AG04449 (cell line): ENCODE data around the gene SMIM28.

ENCODE experiments used
- CTCF ChIA-PET: fragments of 350-600 bp; formaldehyde crosslinking; extraction: SDS; loops from one replicate; lab custom pipeline; 2021; ENCODE audit warnings: antibody characterized with exemption; lab: Yijun Ruan, JAX
- POLR2A ChIA-PET: fragments of 400-600, 350-600 bp; formaldehyde crosslinking; extraction: SDS; loops from one replicate; lab custom pipeline; 2020; ENCODE audit warnings: antibody characterized with exemption, inconsistent platforms; lab: Yijun Ruan, JAX
- DNase-seq: peaks from one replicate; pipeline ENCODE4 v3.0.0-alpha.2; 2010; ENCODE audit warnings: low read depth, low spot score
- H3K4me3 ChIP-seq: 2 replicates; pipeline ENCODE4 v1.5.1; 2011; ENCODE audit warnings: low read depth, mild to moderate bottlenecking, control low read depth, low read length
- TF ChIP-seq, protein P1 (sequence below): IDR thresholded peaks from one replicate; pipeline ENCODE4 v1.5.1; 2011; ENCODE audit warnings: mild to moderate bottlenecking, moderate library complexity, low read length, control low read depth, inconsistent platforms; ENCODE audit not compliant: insufficient read depth; ENCODE audit errors: missing control alignments

SMIM28 gene

DNA sequence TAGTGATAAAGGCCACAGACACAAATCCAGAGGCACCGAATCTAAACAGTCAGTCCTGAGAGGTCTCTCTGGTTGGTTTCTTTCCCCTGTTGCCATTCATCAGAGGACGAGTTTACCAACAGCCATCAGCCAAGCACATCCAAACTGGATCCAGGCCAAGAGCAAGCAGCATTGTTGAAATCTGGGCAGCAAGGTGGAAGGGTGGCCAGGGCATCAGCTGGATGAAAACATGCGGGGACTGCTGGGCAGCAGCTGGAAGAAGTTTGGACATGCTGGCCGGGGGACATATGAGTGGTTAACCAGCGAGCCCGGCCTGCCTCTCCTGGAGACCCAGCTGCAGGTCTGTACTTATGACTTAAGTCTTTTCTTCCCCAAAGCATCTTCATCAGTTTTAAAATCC is at the start of gene SMIM28:
Gene SMIM28 (plus strand): TSS at position 62 of the 400 bp plus-strand sequence. CDS start 168 bp downstream, at position 230.
- TF ChIP-seq, protein P1, sequence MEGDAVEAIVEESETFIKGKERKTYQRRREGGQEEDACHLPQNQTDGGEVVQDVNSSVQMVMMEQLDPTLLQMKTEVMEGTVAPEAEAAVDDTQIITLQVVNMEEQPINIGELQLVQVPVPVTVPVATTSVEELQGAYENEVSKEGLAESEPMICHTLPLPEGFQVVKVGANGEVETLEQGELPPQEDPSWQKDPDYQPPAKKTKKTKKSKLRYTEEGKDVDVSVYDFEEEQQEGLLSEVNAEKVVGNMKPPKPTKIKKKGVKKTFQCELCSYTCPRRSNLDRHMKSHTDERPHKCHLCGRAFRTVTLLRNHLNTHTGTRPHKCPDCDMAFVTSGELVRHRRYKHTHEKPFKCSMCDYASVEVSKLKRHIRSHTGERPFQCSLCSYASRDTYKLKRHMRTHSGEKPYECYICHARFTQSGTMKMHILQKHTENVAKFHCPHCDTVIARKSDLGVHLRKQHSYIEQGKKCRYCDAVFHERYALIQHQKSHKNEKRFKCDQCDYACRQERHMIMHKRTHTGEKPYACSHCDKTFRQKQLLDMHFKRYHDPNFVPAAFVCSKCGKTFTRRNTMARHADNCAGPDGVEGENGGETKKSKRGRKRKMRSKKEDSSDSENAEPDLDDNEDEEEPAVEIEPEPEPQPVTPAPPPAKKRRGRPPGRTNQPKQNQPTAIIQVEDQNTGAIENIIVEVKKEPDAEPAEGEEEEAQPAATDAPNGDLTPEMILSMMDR = no peak
- ChIA-PET POLR2A (no interaction called here), CTCF (no interaction called here)
- DNase-seq = no peak
- no peak within 1 kb of the TSS for H3K4me3 ChIP-seq

DNA sequence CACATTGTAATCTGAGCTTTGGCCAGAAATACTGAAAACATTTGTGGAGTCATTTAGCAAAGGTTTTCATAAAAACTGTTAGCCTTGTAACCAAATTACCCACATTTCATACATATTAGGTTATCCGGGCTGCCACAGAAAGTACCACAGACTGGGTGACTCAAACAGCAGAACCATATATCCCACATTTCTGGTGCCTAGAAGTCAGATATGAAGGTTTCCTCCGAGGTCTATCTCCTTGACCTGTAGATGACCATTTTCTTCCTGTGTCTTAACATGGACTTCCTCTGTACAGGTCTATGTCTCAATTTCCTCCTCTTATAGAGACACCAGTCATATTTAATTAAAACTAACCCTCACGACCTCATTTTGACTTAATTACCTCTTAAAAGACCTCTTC is 49.5 kb upstream of the SMIM28 start:
- no peak overlapping the region for H3K4me3 ChIP-seq
- POLR2A ChIA-PET = no interaction called here
- no peak for DNase-seq
- TF ChIP-seq, protein P1 = no peak
- CTCF ChIA-PET = no interaction called here

DNA sequence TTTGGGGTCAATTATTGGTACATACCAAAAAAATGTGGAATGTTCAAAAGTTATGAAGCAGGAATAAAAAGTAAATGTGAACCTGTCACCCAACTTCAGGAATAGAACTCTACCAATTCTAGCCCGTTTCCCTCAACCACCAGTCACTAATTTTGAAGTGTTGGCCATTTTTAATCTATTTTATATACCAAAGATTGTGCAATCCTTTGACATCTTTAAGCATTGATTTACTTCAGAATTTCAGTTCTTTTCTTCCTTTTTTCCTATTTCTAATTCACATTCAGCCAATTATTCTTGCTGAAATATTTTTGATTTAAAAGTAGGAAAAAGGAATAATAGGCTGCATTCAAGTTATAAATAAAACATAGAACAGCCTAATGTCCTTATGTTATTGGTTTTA is 46.9 kb upstream of the SMIM28 start:
- CTCF ChIA-PET = no interaction called here
- TF ChIP-seq, protein P1 = no peak
- H3K4me3 ChIP-seq = no peak overlapping the region
- no peak for DNase-seq
- POLR2A ChIA-PET = no interaction called here

DNA sequence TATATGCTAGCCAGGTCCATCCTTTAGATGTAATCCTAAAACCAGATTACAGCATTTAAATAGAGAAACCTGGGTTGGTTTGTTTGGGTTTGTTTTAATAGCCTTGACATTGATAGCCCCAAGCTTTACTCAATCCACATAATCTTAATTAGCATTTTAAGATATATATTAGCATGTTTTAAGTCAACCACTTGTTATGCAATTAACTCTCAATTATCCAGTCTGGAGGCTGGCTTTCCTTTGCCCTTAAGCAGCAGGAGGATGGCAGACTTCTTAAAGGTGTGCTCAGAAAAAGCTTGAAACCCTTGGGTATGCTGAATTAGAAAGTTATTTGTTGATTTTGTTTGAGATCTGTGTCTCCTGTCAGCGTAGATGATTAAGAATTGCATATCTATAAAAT is 46.3 kb upstream of the SMIM28 start:
- no peak overlapping the region for H3K4me3 ChIP-seq
- DNase-seq = no peak
- CTCF ChIA-PET = no interaction called here
- TF ChIP-seq, protein P1 = no peak
- POLR2A ChIA-PET = no interaction called here

DNA sequence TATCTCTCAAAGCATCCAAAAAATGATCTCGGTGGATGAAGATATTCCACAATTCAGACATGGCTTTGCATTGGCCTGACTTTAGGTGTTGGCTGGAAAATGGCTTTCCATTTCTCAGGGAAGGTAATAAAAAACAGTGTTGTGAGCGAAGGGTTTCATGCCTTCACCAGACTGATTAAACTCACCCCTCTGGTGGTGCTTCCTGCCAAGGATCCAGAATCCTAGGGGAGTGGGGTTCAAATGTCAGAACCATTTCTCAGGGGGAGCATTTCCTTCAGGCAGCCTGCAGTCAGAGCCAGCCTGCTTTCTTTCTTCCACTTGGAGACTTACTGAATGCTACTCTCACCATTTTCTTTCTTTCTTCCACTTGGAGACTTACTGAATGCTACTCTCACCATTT is 45.7 kb upstream of the SMIM28 start:
- no peak for DNase-seq
- ChIA-PET POLR2A (no interaction called here), CTCF (no interaction called here)
- H3K4me3 ChIP-seq = no peak overlapping the region
- TF ChIP-seq, protein P1 = no peak

DNA sequence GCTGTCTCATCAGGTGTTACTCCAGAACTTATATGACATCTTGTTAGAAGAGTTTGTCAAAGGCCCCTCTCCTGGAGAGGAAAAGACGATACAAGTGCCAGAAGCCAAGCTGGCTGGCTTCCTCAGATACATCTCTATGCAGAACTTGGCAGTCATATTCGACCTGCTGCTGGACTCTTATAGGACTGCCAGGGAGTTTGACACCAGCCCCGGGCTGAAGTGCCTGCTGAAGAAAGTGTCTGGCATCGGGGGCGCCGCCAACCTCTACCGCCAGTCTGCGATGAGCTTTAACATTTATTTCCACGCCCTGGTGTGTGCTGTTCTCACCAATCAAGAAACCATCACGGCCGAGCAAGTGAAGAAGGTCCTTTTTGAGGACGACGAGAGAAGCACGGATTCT is 43.7 kb upstream of the SMIM28 start:
- CTCF ChIA-PET = no interaction called here
- no peak overlapping the region for H3K4me3 ChIP-seq
- TF ChIP-seq, protein P1 = no peak
- POLR2A ChIA-PET = no interaction called here
- no peak for DNase-seq
